Adipocyte (in vitro differentiated cells): ENCODE results near the gene SUMO3.

Experiments used
- DNase-seq: peaks from one replicate; pipeline ENCODE4 v3.0.0-alpha.2; 2015; ENCODE audit warnings: low read depth
- H3K27me3 ChIP-seq: replicated peaks from 2 replicates; pipeline ENCODE4 v1.7.0; 2013; ENCODE audit warnings: mild to moderate bottlenecking, low read length, moderate library complexity; ENCODE audit not compliant: control insufficient read depth, insufficient read depth
- H3K36me3 ChIP-seq: 2 replicates; pipeline ENCODE4 v1.7.0; 2013; ENCODE audit warnings: low read length, mild to moderate bottlenecking, moderate library complexity; ENCODE audit not compliant: control insufficient read depth, insufficient read depth, severe bottlenecking
- H3K4me1 ChIP-seq: 2 replicates; pipeline ENCODE4 v1.7.0; 2013; ENCODE audit warnings: mild to moderate bottlenecking, low read length, moderate library complexity; ENCODE audit not compliant: control insufficient read depth, insufficient read depth
- H3K4me3 ChIP-seq: 2 replicates; pipeline ENCODE4 v1.7.0; 2013; ENCODE audit warnings: mild to moderate bottlenecking, low read length, moderate library complexity
- H3K9ac ChIP-seq: 2 replicates; pipeline ENCODE4 v1.7.0; 2013; ENCODE audit warnings: mild to moderate bottlenecking, low read length, moderate library complexity
- H3K9me3 ChIP-seq: 2 replicates; pipeline ENCODE4 v1.7.0; 2013; ENCODE audit warnings: mild to moderate bottlenecking, low read length, moderate library complexity; ENCODE audit not compliant: control insufficient read depth

The SUMO3 gene

DNA sequence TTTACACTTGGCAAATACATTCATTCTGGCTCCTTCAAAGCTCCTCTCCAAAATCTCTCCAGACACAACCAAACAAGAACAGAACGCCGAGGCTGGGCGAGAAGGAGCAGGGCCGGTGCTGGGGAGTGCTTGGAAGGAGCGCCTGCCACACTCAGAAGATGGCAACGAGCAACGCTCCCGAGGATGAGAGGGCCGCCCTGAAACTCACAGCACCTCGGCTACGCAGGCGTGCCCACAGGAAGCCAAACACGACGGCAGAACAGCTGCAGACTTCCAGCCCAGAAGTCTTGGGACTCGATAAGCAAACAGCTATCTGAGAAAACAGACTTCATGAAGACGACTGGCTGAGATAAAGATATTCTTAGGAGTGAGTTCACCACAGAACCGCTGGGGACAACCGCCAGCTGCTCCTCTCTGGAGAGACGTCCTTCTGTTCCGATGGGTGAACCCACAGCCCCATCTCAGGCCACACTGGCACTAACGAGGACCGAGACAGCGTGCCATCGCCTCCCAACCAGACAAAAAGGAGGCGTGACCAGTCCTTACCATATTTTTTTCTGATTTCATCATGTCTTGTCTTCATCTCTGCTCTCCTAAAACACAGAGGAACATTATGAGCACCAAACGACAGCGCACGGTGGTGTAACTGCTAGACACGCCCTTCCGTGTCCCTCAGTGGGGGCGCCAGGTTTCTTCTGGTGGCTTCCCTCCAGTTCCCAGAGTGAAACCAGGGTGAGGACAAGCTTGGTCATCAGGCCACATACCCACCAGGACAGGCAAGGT, 37.0 kb upstream of the SUMO3 start:
- H3K36me3 ChIP-seq, result peaks cover 86% of the 10 kb centered on the region
- DNase-seq, result no peak
- H3K9me3 ChIP-seq, result no peaks in the 10 kb centered on the region
- H3K27me3 ChIP-seq, result no peaks in the 10 kb centered on the region
- H3K4me1 ChIP-seq, result no peaks in the 10 kb centered on the region
- no peak overlapping the region for H3K4me3 ChIP-seq
- H3K9ac ChIP-seq, result no peak overlapping the region

DNA sequence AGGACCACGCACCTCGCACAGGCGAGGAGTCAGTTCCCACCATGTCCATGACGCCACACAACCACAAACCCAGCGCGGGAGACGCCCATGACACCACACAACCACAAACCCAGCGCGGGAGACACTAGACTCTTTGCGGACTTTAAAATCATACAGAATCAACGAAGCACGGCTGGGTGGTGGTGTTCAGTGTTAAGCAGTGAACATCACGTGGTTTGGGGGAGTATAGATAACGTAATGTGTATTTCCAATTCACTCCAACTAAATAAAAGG, 36.5 kb upstream of the SUMO3 start:
- H3K9me3 ChIP-seq, result no peaks in the 10 kb centered on the region
- no peaks in the 10 kb centered on the region for H3K4me1 ChIP-seq
- H3K27me3 ChIP-seq, result no peaks in the 10 kb centered on the region
- no peak for DNase-seq
- no peak overlapping the region for H3K4me3 ChIP-seq
- H3K9ac ChIP-seq, result no peak overlapping the region
- peaks cover 86% of the 10 kb centered on the region for H3K36me3 ChIP-seq

DNA sequence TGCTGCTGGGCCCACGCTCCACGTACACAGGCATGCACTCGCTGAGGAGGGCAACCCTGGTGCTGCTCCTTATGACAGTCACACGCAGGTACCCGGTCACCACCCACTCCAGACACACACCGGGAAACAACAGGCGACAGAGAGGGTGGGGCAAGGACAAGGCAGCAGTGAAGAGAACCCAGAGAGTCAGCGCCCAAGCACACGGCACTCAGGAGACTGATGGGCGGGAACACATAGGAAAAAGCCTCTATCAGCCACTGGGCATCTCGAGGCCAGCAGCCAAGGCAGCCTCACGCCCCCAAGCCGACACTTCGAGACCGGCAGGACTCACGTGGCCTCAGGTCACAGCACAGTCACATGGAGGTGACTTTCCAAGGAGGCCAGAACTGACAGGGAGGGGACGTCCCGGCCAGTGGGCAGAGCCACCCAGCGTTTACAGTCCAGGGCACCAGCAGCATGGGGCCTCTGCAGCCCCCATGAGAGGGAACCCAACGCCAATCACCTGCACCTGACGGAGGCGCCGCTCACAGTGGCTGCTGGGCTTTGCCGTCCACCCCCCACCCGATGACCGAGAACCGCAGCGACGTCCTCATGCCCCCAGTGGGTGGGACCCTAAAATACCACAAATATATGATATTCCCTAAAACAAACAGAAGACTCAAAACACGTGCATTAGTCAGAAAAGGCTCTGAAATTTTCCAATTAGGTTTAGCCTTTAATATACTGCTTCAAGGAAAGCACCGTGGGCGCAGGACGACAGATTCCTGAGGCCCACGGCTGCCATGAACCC, 35.9 kb upstream of the SUMO3 start:
- no peaks in the 10 kb centered on the region for H3K9me3 ChIP-seq
- no peak for DNase-seq
- H3K4me3 ChIP-seq, result no peak overlapping the region
- no peaks in the 10 kb centered on the region for H3K27me3 ChIP-seq
- peaks cover 86% of the 10 kb centered on the region for H3K36me3 ChIP-seq
- no peaks in the 10 kb centered on the region for H3K4me1 ChIP-seq
- no peak overlapping the region for H3K9ac ChIP-seq

DNA sequence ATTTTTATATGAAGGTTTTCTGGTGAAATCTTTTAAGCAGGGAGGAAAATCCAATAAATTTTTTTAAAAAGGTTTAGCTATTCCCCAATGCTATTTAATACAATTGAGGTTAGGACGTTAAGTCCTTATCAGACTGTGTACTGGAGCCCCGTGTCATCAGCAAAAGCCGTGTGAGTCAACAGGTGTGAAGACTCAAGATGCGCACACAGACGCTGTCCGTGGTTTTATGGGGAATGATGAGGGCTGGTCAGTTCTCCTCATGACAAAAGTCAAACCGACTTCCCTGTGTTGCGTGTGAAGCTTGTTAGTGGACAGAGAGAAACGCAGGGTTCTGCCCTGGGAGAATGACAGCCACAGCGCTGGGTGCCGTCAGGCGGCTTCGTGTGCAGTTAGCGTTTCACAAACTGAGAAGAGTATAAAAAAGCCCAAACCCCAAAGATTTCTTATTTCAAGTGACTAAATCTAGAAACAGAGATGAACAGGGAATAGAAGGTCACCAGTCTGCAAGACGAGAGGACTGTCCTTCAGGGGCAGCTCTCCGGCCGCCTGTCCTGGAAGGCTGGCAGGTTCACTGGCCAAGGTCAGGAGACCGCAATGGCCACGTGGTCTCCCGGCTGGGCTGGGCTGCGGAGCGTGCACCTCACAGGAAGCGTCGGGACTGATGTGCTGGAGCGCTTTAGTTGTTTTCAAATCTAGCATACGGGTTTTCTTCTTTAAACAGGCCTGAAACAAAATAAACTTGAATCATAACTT, 33.2 kb upstream of the SUMO3 start:
- H3K27me3 ChIP-seq, result no peaks in the 10 kb centered on the region
- DNase-seq, result no peak
- peaks cover 7% of the 10 kb centered on the region for H3K4me1 ChIP-seq
- H3K9ac ChIP-seq, result no peak overlapping the region
- H3K9me3 ChIP-seq, result no peaks in the 10 kb centered on the region
- peaks cover 69% of the 10 kb centered on the region for H3K36me3 ChIP-seq
- no peak overlapping the region for H3K4me3 ChIP-seq

DNA sequence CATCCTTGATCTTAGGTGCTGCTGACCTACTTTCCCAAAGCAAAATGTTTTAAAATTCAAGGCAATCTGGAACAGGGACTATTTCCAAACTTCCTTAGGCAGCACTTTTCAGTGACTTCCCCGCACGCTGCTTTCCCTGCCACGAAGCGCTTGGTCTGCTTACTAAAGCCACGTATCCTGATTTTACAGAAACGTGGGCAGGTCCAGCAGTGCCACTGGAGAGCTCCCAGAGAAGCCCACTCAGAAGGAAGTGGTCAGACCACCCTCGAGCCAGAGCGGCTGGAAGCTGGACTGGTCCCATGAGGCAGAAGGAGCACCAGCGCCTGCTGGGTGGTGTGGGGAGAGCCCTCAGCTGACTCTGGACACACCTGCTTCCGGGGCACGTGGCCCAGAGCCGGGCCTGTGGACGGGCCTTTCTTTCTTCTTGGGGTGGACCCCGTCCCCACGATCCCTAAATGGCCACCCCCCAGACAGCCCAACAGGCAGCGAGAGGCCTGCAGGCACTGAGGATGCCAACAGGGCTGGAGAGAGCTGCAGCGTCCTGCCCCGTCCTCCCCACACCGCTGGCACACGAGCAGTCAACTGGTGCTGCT, 32.4 kb upstream of the SUMO3 start:
- Histone ChIP-seq H3K36me3 (peaks cover 61% of the 10 kb centered on the region), H3K9ac (no peak overlapping the region), H3K4me1 (peaks cover 15% of the 10 kb centered on the region), H3K9me3 (no peaks in the 10 kb centered on the region), H3K27me3 (no peaks in the 10 kb centered on the region), H3K4me3 (no peak overlapping the region)
- no peak for DNase-seq

DNA sequence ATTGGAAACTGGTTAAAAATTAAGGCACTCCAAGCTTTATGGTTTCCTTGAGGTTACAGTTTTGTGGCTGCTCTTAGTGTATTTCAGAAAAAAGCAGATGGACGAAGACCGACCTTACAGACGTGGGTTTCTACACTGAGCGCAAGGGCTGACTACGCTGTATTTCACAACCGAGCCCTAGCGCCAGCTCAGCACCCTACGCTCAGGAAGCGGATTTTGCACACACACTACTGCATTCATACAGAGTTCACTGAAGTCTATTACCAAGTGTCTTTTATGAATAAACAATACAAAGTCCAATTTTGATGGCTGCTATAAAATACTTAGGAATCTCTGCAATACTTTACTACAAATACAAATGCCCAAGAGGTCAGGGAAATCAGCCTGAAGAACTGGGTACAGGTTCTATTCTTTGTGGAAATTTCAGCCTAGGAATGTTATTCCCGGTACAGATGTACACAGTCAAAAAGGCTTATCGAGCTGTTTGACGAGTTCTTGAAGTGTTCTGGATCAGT, 31.8 kb upstream of the SUMO3 start:
- Histone ChIP-seq H3K4me1 (peaks cover 17% of the 10 kb centered on the region), H3K27me3 (no peaks in the 10 kb centered on the region), H3K4me3 (no peak overlapping the region), H3K9me3 (no peaks in the 10 kb centered on the region), H3K9ac (no peak overlapping the region), H3K36me3 (peaks cover 55% of the 10 kb centered on the region)
- no peak for DNase-seq

DNA sequence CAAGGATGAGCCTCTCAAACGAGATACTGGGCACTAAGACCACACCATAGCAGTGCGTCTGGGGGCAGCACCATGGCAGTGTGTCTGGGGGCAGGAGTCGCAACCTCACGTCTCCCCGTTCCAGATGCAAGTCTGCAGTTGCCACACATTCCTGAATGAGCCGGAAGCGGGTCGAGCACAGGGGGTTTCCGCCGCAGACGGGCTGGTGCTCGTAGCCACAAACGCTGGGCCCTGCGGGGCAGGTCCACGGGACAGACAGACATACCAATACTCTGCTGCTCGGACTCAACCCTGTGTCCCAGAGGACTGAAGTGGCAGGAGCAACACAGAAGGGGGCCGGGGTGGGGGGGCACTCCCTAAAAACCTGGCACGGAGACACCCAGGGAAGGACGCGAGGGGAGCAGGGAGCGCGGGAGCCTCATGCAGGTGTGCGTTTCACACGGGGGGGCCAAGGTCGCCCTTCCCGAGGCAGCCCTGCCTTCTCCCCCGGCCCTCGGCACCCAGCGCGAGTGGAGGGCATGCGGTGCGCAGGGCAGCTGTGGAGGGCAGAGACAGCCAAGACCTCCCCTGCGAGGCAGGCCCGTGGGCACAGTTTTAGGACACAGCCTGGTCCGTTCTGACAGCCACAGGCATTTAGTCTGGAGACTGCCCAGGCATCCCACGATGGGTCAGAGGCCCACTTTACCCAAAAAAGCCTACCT, 31.1 kb upstream of the SUMO3 start:
- H3K4me1 ChIP-seq, result peaks cover 19% of the 10 kb centered on the region
- no peaks in the 10 kb centered on the region for H3K27me3 ChIP-seq
- no peak for DNase-seq
- no peak overlapping the region for H3K4me3 ChIP-seq
- H3K9me3 ChIP-seq, result no peaks in the 10 kb centered on the region
- no peak overlapping the region for H3K9ac ChIP-seq
- H3K36me3 ChIP-seq, result peaks cover 48% of the 10 kb centered on the region

DNA sequence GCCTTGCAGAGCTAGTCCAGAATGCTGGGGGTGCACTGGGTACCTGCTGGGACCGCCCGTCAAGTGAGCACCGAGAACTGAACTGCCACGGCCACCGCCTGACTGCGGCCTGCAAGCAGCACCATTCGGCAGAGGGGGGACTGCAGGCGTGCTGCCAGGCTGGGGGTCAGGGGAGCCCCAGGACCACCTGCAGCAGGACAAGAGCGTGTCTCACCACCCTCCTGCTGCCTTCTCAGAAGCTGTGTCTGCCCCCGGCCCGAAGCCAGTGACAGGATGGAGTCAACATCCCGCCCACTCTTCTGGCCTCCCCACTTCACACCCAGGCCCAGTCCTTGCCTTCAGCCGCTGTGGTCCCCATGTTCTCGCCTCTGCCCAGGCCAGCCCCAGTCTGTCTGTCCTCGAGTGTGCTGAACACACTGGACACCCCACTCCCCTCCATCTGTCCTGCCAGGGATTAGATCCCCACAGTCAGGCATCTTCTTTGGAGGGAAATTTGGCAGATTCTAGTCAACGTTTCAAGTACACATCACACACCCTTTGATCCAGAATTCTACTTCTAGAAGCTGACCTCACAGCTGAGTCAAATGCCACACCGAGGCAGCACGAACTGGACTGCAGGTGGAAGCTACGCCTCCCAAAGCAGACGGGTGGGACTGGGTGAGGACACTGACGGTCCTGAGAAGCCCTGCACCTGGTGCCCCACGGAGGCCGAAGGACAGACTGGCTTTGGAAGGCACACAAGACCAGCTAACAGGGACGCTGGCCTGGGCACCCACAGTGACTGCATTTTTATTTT, 29.6 kb upstream of the SUMO3 start:
- Histone ChIP-seq H3K9me3 (no peaks in the 10 kb centered on the region), H3K27me3 (peaks cover 5% of the 10 kb centered on the region), H3K4me1 (peaks cover 19% of the 10 kb centered on the region), H3K9ac (no peak overlapping the region), H3K4me3 (no peak overlapping the region), H3K36me3 (peaks cover 37% of the 10 kb centered on the region)
- no peak for DNase-seq

DNA sequence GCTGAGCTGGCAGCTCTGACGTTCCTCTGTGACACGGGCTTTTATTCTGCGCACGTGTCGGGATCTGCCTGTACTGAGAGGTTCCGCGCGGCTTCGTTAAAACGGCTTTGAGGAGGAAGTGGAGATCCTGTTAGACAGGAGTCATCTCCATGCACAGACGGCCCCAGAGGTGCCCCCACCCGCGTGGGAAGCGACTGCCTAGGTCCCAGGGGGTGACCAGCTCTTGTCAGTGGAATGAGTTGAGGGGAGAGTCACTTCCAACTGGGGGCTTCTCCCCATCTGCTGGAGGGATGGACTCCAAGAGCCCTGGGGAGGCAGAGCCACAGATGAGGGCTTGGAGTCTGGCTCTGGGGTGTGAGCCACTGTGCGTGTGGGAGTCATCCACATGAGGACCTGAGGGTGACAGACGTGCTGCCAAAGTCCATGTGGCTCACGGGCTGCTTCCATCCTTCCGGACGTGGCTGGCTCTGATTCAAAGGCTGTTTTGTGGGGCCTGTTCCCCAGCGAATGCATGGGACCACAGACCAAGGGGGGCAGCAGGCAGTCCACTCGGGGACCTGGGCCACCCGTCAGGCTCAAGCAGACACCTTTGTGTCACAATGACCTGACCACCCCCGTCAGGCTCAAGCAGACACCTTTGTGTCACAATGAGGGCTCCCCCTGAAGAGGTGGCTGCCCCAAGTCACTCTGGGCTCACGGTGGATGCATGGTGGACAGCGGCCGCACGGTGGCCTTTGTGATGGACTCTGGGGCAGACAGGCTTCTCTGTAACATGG, 28.8 kb upstream of the SUMO3 start:
- H3K36me3 ChIP-seq, result peaks cover 32% of the 10 kb centered on the region
- peaks cover 11% of the 10 kb centered on the region for H3K27me3 ChIP-seq
- H3K9ac ChIP-seq, result peak overlapping the region; percentile 74
- DNase-seq, result peak; percentile 19
- H3K4me1 ChIP-seq, result peaks cover 19% of the 10 kb centered on the region
- peak overlapping the region; percentile 77 for H3K4me3 ChIP-seq
- no peaks in the 10 kb centered on the region for H3K9me3 ChIP-seq

DNA sequence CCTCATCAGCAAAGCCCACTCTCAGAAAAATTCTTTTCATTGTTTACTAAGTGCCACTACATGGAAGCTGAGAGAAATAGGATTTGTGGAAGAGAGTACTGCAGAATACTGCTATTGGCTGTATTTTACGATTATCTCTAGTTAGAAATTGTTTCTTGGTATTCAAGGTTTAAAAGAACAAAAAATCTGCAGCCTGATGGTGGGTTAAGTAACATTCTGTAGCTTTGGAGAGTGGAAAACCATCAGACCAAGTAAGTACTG, 28.3 kb upstream of the SUMO3 start:
- H3K36me3 ChIP-seq, result peaks cover 27% of the 10 kb centered on the region
- no peak for DNase-seq
- peak overlapping the region; percentile 77 for H3K4me3 ChIP-seq
- H3K4me1 ChIP-seq, result peaks cover 19% of the 10 kb centered on the region
- H3K9me3 ChIP-seq, result no peaks in the 10 kb centered on the region
- peak overlapping the region; percentile 74 for H3K9ac ChIP-seq
- peaks cover 11% of the 10 kb centered on the region for H3K27me3 ChIP-seq
